ENCODE results near the gene DLG2.

DLG2 gene

DNA sequence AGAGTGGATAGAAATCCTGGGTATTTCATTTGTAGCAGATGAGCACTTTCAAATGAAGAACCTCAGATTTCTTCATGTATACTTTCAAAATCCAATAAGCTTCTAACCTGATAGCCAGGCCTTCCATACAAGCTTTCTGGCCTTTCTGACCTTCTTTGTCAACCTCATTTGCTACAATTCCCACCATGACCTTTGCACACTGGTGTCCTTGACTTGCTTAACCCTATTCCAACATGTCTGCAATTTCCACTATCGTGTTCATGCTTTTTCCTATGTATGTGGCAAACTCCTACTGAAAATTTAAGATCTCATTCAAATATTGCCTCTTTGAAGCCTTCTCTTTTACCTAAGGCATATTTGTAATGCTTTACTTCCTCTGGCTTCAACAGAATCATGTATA, 2098.9 kb downstream of the DLG2 start:
- no peak for DNase-seq

DNA sequence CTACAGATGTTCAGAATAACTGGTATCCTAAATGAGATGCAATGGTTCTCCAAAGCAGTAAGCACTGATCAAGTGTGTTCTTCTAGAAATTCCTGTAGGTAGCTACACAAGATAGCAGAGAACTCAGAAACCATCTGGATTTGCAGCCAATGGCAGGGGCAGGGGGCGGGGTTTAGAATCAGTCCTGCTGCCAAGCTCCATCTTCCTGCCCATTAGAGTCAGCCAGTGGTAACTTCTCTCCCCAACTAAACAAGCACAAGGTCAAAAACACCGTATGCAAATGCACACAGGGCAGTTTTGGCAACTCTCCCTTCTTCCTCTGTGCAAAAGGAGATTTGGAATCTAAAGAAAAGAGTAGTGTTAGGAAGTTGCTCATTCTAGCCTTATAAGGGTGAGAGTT, 2103.5 kb downstream of the DLG2 start:
- no peak for DNase-seq

DNA sequence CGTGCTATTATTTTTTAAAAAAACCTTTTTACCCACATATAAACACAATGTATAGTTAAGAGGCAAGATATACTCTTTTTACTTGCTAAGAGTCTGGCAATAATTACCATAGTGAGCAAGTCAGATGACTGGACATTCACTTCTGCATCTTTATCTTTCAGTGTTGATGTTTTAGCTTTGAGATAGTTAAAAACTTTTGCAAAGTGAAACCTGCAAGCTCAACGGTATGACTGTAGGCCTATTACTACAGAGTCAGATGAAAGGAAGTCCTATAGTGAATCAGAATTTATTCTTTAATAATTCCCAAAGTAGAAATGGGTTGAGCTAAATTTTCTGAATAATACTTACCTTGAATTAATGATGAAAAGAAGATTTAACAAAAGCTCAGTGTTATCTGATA, 2104.2 kb downstream of the DLG2 start:
- no peak for DNase-seq

DNA sequence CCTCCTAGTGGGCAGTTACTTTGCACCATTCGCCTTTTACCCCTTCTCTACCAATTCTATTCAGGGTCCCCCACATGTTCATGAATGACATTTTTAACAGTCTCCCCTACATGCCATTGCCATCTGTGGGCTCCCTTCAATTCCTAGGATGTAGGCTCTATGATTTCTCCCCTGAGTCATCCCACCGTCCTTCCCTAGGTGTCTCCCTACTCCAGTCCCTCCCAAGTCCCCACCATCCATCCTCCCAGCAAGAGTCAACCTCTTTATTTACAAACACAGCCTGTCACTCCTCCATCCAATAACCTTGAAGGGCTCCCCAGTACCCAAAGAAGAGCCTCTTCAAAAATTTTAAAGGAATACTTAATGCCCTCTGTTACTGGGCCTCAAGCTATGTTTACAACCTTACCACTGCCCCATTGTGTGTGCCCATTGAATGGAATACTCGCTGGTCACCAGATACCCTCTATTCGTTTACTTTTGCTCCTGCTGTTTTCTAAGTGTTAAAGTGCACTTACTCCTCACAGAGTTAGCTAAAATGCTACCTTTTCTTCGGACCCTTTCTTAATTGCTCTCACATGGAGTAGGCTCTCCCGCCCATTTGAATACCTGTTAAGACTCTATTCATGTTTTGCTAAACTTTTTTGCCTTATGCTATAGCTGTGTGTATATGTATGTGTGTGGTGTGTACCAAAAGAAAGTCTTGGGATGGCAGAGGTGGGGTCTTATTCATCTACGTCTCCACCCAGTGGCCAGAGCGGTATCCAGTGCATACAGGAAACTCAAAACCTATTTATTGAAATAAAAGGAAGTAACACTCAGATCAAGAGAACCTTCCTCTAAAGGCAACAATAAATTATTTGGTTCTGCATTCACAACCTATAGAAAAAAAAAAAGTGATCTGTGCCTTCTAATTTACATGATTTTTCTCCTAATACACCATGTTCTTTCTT, 2105.2 kb downstream of the DLG2 start:
- peak; percentile 4 for DNase-seq

DNA sequence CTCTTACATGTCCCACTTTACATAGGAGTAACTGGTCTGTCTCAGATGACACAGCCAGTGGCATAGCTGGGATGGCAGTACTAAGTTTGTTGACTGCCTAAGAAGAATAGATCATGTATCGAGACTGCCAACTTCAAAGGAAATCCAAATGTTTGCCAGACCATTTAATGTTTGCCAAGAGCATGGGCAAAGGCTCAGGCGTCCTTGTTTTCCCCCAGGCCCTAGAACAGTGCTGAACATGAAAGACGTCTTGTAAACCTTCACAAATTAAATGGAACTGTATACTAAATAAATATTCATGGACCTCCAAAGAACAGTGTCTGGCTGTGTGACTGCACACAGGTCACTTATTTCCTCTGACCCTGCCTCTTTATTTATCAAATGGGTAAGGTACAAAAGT, 2106.3 kb downstream of the DLG2 start:
- DNase-seq, result no peak

DNA sequence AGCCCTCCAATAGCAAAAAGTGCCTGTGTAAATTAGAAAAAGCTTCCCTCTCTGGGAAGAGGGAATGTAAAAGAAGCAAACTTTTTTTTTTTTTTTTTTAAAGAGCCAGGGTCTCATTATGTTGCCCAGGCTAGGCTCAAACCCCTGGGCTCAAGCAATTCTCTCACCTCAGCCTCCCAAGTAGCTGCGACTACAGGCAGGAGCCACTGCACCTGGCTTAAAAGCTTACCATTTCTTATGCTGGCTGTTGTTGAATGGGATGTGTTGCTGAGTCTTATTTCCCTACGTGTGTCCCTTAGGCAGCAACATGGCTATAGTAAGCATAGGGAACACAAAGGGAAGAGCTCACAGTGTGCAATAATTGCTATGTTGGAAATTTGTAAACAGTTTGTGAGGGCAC, 2115.5 kb downstream of the DLG2 start:
- no peak for DNase-seq

DNA sequence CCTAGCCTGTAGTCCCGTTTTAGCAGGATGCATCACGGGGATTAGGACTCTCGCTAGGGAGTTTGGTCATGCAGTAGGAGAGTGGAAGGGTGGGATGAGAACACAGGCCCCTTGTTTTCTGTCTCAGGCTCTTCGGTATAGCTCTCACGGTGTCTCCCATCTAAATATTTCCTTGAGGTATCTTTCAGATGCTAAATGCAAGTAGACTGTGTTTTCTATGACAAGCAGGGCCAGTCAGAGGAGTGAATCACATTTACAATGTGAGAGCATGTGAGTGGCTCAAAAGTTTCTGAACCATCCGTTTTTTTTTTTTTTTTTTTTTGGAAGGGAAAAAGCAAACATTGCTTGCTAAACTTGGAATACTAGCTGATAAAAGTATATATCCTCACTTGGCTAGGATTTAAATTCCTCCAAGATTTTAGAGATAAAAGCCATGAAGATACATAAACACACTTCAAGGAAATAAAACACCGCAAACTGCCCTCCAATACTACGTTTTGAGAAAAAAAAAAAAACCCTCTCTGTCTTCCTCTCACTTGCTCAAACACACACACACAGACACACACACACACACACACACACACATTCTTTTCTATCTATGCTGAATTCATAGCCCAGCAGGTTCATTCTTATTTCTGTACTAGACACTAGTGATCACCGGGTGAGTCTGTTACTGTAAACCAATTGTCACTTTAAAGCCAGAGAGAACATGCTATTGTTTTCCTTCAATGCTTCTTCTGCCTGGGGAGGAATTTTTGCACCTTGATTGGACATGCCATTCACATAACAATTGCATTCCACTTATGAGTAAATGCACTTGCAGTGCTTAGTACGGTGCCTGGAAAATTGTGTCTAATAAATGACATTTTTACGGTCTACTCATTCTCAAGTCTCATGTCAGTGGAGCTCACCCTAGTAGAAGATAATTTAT, 2116.3 kb downstream of the DLG2 start:
- DNase-seq, result no peak

DNA sequence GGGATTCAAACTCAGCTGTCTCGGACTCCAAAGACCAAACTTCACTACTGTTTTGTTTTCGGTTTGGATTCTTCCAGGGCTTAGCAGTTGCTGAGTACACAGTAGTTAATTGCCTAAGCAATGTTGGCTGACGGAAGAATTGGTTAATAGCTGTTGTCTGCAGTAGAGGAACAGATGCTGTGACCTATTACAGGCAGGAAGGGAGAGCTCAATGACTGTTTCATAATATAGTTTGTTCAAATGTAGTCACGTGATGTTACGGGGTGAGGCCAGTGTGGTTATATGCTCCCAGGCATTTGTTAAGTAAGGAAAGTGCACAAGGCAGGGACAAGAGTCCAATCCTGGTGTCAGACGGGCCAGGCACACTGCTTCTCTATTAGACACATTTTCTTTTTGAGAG, 2118.3 kb downstream of the DLG2 start:
- DNase-seq, result no peak

DNA sequence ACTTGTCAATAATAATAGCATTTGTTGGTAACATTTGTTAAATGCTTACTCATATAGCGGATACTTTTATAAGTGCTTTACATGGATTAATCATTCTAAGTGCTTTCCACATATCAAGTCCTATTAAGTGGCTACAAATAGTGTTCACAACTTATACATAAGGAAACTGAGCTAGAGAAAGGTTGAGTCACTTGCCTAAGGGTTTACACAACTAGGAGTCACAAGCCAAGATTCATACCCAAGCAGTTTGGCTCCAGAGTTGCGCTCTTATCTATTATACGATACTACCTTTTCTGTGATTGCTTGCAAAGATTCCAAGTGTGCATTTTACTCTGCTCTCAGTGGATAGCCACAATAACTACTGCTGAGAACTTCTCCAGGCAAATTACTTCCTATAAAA, 2125.1 kb downstream of the DLG2 start:
- DNase-seq, result no peak

DNA sequence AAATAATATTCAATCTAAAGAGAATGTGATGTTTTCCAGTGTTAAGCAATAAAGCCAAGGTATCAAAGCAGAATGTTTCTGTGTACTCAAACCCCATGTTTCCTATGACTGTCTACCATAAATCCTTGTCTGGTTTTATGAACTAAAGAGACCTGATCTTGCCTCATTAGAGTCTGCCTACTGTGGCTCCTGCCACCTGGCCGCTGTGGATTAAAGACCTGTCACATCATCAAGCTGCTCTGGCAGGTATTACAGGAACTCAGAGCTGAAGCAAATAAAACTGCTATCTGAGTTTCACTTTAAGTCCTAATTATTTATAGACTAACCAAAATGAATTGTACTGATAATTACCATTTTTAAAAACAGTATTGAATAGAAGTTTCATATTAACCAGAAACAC, 2133.2 kb downstream of the DLG2 start:
- DNase-seq, result no peak

DNA sequence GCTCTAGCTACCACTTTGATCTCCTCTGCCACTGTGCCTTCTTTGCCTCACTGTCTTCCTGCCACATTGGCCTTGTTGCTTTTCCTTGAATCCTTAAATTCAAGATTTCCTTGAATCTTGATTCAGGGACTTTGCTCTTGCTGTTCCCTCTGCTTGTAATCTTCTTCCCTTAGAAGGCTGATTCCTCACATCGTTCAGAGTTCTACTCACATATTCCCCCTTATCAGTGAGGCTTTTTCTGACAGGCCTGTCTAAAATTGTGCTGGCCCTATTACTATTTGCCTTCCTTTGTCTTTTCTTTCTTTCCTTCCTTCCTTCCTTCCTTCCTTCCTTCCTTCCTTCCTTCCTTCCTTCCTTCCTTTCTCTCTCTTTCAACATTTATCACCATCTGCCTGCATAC, 2134.1 kb downstream of the DLG2 start:
- DNase-seq, result no peak

DNA sequence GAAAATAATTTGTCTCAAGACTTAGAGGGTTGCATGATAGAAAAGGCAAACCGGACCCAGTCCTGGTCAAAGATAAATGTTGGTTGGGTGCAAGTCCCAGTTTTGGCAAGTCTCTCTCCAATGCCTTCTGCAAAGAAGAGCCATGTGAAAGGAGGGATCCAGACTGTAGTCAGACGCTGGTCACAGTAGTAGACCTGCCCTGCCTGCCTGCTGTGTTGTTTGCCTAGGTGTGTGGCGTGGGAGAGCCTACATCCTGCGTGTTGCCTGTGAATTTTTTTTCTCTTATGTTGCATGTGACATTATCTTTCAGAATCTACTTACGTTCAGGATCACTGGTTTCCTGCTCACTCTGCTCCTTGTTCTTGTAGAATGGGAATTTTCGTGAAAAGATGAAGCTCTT, 2143.3 kb downstream of the DLG2 start:
- no peak for DNase-seq

DNA sequence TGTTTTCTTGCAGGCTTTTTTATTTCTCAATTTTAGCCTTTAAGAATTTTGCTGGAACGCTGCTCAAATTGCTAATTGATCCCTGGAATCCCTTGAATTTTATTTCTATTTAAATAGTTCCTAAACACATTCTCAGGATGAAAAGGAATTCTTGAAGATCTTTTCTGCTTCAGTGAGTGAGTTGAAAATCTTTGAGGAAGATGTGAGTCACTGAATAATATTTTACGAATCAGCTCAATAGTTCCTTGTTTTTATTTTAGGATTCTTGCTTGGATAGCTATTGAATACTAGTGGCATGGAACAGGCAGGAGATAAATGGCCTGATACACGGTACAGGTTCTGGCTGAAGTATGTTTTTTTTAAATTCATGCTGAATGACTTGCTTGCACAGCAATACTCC, 2146.3 kb downstream of the DLG2 start:
- DNase-seq, result no peak

DNA sequence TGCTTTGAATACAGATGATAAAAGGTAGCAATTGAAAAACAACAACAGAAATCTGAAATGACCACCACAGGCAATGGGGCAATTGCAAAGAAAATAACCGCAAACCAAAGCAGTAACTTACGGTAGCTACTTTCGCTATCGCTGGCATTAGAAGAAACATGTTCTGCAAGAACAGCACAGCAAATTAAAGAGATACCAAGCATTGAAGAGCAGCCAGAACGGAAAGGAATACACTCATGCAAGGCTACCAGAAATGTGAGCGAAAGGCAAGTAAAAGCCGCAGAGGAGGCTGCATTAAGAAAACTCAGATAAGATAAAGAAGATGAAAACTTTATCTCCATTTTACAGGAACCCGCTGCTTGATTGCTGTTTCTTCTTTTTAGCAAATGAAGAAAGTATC, 2146.9 kb downstream of the DLG2 start:
- no peak for DNase-seq

DNA sequence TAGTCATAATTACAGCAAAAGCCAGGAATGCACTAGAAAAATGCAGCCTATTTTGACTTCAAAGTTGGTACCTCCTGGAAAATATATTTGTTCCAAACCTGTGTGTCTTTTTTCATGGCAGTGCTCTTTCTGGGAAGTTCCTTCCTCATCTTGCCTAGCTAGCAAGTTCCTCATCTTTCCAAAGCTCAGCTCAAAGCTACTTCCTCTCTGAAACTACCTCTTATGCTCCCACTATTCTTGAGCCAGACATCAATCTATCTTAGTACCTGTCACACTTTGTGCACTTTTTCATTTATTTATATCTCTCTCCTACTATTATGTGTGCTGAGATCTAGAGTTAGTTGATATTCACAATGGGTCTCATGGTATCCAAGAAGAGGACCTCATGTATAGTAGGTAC, 2149.4 kb downstream of the DLG2 start:
- no peak for DNase-seq

DNA sequence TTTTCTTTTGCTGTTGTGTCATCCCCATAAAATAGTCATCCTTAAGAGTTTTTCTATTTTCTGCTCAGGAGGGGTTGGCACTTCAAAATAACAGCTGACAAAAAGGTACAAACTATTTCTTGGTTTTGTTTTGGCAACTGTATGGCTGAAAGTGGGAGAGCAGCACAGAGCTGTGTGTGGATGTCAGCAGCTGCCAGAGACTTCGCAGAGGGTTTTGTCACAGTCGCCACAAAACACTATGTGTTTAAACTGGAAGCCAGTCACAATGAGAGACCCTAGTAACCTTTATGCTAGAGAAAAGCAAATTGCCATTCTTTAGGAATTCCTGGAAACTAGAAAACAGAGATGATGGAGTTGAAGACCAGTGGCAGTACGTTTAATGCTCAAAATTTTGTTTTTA, 2151.4 kb downstream of the DLG2 start:
- no peak for DNase-seq

DNA sequence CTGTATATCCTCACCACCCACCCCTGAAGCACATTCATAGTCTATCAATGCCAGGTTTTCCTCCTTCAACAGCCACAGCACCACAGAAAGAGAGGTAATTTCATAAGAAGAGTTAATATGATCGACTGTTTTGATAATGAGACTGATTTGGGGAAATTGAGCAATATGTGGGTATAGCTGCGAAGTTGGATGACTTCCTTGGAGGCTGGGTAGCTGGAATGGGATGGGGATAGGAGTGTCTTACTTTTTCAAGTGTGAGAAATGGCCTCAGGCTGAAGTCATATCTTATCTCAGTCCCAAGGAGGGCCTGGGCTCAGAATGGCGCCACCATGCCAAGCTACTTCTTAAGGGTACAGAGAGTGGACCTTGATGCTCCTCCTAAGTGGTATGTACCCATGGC, 2153.4 kb downstream of the DLG2 start:
- no peak for DNase-seq

DNA sequence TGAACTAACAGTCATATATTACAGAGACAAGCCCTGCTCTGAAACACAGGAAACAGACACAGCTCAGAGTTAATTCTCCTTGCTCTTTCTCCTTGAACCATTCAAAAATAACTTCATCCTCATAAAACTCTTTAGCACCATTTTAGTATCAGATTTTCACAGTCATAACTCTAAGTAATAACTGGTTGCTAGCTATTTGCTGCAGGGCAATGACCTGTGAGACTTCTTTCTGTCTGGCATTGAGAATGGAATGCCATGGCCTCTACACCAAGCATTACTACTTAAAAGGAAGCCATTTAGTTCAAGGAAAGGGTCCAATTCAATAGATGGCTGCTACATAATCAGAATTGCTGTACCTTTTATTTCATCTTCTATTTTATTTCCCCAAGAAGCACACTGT, 2154.3 kb downstream of the DLG2 start:
- no peak for DNase-seq

DNA sequence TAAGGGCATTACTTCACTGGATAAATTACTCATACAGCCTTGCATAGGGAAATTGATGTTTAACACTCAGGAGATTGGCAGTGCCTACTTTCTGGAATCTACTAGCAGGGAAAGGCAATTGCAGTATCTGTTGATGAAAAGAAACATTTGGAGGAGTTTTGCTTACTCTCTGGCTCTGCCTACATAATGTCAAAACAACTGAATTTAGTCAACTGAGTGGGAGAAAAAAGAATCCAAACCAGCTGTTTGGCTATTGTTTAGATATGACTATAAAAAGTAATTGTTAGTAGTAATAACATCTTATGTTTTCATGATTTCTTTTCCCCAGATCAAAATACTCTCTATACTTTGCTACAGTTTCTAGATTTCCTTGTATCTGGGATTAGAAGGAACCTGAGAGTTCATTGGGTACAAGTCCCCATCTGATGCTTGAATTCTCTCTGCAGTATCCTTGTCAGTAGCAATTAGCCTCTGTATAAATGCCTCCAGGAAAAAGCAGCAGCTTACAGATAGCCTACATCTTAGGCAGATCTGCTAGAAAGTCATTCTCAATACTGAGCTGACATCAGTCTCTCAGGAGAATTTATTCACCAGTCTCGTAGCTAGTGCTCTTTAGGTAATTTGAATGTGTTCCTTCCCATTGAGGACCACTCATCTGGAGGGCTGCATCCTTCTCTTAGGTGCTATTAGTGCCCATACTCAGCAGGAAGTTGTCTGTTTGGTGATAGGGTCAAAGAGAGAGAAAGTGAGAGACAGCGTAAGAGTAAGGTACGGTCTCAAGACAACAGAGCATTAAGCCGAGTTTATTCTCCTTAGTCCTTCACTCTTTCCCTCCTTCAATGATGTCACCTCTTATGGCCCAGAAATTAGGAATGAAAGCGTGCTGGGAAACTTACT, 2155.1 kb downstream of the DLG2 start:
- no peak for DNase-seq

DNA sequence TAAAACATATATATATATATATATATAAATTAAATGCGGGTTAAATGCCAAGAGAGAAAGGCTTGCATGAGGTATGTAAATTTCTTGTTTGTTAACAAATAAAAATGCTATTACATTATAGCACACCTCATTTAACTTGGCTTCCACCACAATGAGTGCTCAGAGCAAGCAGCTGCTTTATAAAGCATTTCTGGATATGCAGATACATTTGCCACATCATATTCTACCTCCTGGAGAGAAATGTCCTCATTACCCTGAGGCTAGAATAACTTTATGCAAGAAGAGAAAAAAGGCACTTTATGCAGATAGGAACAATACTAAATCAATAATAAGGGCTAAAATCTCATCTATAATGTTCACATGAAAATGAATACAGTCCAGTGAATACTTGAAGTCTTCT, 2159.3 kb downstream of the DLG2 start:
- no peak for DNase-seq

DNA sequence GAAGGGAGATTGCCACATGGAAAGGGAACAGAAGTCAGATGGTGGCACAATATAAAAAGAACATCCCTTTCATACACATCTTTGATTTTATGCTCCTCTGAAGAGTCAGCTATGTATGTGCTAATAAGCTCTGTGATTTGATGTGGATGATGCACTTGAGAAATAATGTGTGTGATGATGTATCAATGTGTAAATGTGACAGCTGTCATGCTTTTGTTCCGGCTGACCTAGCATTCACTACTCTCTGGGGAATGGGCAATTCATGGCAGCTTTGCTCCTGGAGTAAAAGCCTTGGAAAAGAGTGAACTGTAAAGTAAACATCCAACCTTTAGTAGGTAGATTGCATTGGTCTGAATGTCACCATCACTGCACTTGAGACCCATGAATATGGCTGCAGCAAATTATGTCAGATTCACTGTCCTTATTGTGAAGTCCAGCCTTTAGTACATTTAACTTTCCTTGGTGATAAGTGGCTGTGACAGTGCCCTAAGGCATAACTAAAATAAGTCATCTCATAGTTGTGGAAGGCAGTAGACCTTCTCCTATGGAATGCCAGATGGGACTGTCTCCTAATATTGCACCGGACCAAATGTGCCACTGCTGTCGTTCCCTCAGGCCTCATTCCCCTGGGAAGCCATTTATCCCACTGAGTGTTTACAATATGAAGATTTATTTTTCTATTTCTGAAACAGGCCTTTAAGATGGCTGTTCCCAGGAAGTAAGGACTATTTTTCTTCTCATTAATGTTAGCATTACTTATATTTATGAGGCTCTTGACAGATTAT, 2162.8 kb downstream of the DLG2 start:
- no peak for DNase-seq

DNA sequence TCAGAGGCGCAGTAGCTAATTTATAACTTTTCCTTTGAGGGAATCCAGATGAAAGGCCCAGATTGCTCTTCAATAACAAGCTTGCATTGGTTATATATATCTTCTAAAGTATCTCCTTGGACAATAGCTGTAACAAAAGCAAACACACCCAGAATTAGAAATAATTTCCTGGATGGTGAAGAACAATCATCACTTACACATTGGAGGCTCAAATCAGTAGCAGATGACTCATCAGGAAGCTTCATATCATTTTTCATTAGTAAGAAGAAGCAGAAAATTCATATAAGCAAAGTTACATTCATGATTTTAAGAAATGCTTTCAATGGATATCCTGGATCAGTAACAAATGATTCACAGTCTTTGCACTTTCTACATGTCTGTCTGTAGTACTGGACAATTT, 2167.3 kb downstream of the DLG2 start:
- DNase-seq, result no peak

Data from hematopoietic multipotent progenitor cell treated with erythropoietin and hydrocortisone succinate and interleukin-3 and kit ligand, for 6 days (in vitro differentiated cells).